ENCODE measurements around the gene BAD.

DNA sequence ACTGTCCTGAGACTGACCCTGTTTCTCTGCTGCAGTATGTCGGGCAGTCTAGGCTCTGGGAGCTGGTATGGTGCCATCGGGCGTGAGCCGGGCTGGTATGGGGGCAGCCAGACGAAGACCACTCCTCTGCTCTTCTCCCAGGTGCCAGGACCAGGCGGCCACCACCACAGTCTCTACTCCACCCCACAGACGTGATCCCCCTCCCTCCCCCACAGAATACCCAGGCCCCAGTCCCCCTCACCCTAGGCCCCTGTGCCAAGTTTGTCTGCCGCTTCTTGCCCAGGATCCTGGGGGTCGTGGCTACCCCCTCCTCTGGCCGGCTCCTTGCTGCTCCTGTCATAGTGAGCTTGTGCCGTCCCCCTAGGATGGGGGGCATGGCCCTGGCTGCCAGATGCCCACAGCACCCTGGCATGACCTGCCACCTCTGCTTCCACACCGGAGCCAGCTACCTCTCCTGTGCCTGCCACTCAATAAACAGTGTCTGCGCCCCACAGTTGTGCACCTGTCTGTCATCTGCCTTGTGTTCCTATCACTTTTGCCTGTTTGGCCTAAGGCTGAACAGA, 4.6 kb upstream of the BAD start:
- TF ChIP-seq POLR2AphosphoS5 (IDR thresholded peaks at IDR 0.05) (no peak), POLR2A (IDR thresholded peaks at IDR 0.05) (no peak)
- TF ChIP-seq, protein P1, sequence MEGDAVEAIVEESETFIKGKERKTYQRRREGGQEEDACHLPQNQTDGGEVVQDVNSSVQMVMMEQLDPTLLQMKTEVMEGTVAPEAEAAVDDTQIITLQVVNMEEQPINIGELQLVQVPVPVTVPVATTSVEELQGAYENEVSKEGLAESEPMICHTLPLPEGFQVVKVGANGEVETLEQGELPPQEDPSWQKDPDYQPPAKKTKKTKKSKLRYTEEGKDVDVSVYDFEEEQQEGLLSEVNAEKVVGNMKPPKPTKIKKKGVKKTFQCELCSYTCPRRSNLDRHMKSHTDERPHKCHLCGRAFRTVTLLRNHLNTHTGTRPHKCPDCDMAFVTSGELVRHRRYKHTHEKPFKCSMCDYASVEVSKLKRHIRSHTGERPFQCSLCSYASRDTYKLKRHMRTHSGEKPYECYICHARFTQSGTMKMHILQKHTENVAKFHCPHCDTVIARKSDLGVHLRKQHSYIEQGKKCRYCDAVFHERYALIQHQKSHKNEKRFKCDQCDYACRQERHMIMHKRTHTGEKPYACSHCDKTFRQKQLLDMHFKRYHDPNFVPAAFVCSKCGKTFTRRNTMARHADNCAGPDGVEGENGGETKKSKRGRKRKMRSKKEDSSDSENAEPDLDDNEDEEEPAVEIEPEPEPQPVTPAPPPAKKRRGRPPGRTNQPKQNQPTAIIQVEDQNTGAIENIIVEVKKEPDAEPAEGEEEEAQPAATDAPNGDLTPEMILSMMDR (IDR thresholded peaks at IDR 0.05) = no peak
